Mesothelial cell of epicardium (in vitro differentiated cells): Measurements from ENCODE around the gene CSTF3. TPM values are rescaled to one million over a fixed set of nuclear protein-coding genes. Genes with fewer than 3 reads are reported as not detected.

Source experiments
- DNase-seq, 2 experiments: peaks; one replicate each; pipeline ENCODE4 v3.0.0; 2021; ENCODE audit warnings: low spot score in 2 of 2; ENCODE audit not compliant: unreplicated experiment in 2 of 2
- H3K27ac Mint-ChIP-seq: 2 replicates; pipeline ENCODE4 v1.8.0; 2021; ENCODE audit warnings: mixed read lengths
- H3K27me3 Mint-ChIP-seq: 2 replicates; pipeline ENCODE4 v1.8.0; 2021; ENCODE audit warnings: low read depth, mixed read lengths
- H3K36me3 Mint-ChIP-seq: 2 replicates; pipeline ENCODE4 v1.8.0; 2021; ENCODE audit warnings: mixed read lengths
- H3K4me1 Mint-ChIP-seq: 2 replicates; pipeline ENCODE4 v1.8.0; 2021; ENCODE audit warnings: mixed read lengths
- H3K4me3 Mint-ChIP-seq: 2 replicates; pipeline ENCODE4 v1.8.0; 2021; ENCODE audit warnings: mild to moderate bottlenecking, moderate library complexity, mixed read lengths
- H3K9me3 Mint-ChIP-seq: 2 replicates; pipeline ENCODE4 v1.8.0; 2021; ENCODE audit warnings: mixed read lengths
- total RNA-seq: library from RNA; stranded (reverse); gene quantifications from 3 replicates; pipeline ENCODE4 v1.2.1, GENCODE V29; 2021
- TF ChIP-seq, protein P1 (sequence below): fragments of 200-600 bp; sonication (generic); IDR thresholded peaks from one replicate; pipeline ENCODE4 v1.5.0; 2021; ENCODE audit warnings: antibody characterized with exemption; ENCODE audit not compliant: unreplicated experiment

CSTF3 gene
- total RNA-seq, 1 donor from 2014 or later: 50.3 TPM

DNA sequence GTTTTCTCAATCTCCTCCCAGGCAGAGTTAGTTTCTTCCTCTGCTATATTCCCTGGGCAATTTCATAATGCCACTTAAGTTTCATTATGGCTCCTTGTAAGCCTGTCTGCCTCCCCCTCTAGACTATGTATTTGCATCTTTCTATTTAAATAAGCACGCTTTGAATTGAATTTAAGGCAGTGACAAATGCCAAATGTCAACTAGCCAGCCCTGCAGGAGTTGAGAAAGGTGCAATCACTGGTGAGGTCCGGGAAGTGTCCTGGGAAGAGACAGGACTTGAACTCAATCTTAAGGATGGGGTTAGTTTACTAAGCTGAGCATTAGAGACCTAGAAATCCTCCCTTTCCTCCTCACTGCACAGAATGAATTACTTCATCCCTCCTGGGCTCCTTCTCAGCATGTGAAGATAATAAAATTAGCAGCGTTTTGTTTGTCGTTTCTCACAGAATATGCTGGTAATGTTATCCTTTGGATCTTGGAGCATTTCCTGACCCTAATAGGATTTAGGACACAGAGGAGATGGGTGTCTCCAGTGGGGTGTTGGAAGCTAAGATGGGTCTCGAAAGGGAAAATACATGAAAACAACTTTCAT, 120.3 kb downstream of the CSTF3 start:
- Mint-ChIP-seq H3K9me3 (peaks cover 5% of the 10 kb centered on the region), H3K4me3 (peak overlapping the region; percentile 92), H3K27ac (peak overlapping the region; percentile 94), H3K27me3 (no peaks in the 10 kb centered on the region), H3K4me1 (peaks cover 25% of the 10 kb centered on the region), H3K36me3 (peaks cover 9% of the 10 kb centered on the region)
- TF ChIP-seq, protein P1, sequence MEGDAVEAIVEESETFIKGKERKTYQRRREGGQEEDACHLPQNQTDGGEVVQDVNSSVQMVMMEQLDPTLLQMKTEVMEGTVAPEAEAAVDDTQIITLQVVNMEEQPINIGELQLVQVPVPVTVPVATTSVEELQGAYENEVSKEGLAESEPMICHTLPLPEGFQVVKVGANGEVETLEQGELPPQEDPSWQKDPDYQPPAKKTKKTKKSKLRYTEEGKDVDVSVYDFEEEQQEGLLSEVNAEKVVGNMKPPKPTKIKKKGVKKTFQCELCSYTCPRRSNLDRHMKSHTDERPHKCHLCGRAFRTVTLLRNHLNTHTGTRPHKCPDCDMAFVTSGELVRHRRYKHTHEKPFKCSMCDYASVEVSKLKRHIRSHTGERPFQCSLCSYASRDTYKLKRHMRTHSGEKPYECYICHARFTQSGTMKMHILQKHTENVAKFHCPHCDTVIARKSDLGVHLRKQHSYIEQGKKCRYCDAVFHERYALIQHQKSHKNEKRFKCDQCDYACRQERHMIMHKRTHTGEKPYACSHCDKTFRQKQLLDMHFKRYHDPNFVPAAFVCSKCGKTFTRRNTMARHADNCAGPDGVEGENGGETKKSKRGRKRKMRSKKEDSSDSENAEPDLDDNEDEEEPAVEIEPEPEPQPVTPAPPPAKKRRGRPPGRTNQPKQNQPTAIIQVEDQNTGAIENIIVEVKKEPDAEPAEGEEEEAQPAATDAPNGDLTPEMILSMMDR: no peak
- DNase-seq: no peak

DNA sequence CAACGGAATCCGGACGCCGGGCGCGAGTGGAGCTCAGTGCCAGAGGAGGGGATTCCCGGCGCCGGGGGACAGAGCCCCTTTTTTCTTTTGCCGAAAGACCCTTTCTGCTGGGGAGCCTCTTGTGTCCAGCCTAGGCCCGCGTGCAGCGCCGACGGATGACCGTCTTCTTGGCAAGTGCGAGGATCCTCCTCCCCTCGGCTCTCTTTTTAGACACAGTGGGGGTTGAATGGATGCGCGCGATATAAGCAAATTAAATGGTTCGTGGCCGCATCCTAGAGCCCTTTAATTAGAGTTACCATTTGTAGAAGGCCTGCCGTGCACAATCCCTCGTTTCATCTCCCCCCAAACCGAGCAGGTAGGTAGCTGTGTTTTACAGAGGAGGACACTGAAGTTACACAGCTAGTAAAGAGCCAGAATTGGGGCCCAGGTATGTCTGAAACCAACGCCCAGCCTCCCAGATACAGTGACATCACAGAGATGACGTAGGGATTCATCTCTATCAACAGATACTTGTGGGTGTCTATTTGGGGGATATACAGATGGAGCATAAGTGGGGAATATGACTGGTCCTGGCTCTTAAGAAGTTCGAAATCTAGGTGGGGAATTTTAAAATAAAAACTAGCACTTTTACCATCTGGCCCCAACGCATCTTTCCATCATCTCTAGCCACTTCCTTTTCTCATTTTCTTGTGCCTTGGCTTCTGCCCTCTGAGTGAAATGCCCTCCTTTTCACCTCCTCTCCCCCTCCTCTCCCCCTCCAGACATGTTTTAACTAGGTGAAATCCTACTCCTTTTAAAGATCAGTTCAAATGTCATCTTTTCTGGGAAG, 121.0 kb downstream of the CSTF3 start:
- DNase-seq: no peak
- TF ChIP-seq, protein P1: no peak
- peak overlapping the region; percentile 94 for H3K27ac Mint-ChIP-seq
- H3K4me1 Mint-ChIP-seq: peaks cover 25% of the 10 kb centered on the region
- H3K9me3 Mint-ChIP-seq: no peaks in the 10 kb centered on the region
- no peaks in the 10 kb centered on the region for H3K27me3 Mint-ChIP-seq
- peak overlapping the region; percentile 92 for H3K4me3 Mint-ChIP-seq
- peaks cover 4% of the 10 kb centered on the region for H3K36me3 Mint-ChIP-seq

DNA sequence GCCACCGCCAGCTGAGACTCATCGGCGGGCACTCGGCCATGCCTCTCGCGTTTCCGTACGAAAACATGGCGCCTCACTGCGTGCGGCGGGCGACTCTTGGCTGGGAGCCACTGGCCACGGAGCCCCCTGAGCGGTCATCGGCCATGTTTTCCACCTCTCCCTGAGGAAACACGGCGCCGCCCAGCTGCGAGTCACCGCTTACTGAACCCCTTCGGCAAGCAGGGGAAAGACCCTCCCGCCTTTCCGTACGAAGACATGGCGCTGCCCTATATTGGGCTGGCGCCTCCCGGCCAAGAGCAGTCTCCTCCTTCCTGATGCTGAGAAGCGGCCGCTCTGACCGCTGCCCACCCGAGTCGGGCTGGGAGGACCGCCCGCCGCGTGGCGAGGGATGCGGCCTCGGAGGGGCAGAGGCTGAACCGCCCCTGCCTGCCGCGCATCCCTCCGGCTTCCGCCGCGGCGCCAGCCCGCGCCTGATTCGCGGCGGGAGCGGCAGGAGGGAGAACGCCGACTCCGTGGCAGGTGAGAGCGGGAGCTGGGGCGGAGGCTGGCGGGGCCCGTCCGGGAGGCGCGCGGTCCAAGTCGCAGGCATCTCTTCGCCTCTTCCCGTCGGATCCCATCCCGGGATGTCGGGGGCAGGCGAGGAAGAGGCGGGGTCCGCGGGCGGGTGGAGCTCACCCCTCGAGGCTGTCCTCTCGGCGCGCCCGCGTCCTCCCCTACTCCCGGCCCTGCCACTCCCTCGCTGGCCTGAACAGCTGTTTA, 121.8 kb downstream of the CSTF3 start, which contains the start of gene TCP11L1:
Gene TCP11L1, plus strand, starts transcription at position 299 of the 759 bp plus-strand sequence. CDS start 4,202 bp downstream, outside the sequence.
- H3K27me3 Mint-ChIP-seq: no peaks in the 10 kb centered on the region

DNA sequence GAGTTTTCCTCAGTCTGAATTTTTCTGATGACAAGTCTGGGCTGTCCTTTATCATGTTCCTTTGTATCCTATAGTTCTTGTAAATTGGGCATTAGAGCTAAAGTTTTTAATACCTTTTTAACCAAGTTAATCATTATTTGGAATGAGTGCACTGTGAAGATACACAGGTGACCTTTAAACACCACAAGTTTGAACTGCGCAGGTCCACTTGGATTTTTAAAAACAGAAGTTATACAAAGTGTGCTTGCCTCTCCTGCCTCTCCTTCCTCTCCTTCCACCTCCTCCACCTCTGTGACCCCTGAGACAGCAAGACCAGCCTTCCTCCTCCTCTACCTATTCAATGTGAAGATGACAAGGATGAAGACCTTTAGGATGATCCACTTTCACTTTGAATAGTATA, 126.3 kb downstream of the CSTF3 start:
- Mint-ChIP-seq H3K4me3 (no peak overlapping the region), H3K27ac (no peak overlapping the region), H3K9me3 (no peaks in the 10 kb centered on the region), H3K4me1 (no peaks in the 10 kb centered on the region), H3K36me3 (peaks cover 4% of the 10 kb centered on the region), H3K27me3 (no peaks in the 10 kb centered on the region)
- TF ChIP-seq, protein P1: no peak
- no peak for DNase-seq

More for the DNA sequence above, 121.8 kb downstream of the CSTF3 start, which contains the start of gene TCP11L1:
- Mint-ChIP-seq H3K36me3 (peaks cover 1% of the 10 kb centered on the region), H3K4me1 (peaks cover 25% of the 10 kb centered on the region), H3K27ac (peak within 1 kb of the TSS; percentile 99), H3K4me3 (peak within 1 kb of the TSS; percentile 92), H3K9me3 (no peaks in the 10 kb centered on the region)
- peak; percentile 74 to 91 for DNase-seq
- TF ChIP-seq, protein P1: no peak

Other genes with a start within 250 kb of the CSTF3 start
- gene DEPDC7, start 145.6 kb downstream of the CSTF3 start, total RNA-seq: 4.7 to 5.2 TPM (median 5.1 TPM) in 3 replicates
- 18.5 to 20.5 TPM (median 20.3 TPM) in 3 replicates for gene TCP11L1, start 121.9 kb downstream of the CSTF3 start, total RNA-seq
- 73.3 to 76.4 TPM (median 74.4 TPM) in 3 replicates for gene HIPK3, start 95.9 kb upstream of the CSTF3 start, total RNA-seq
- gene KIAA1549L, start 214.6 kb upstream of the CSTF3 start, total RNA-seq: 1.7 to 1.9 TPM (median 1.7 TPM) in 3 replicates